GM18519 (cell line): ENCODE measurements around the gene LMBR1.
A peak's percentile ranks its signal among the peaks of the same experiment; 100 is the strongest.
"Not testable (repeated sequence)": the region's sequence is repeated elsewhere in the genome, so short reads cannot be mapped to it uniquely, and the experiment has no call there.

Experiments used
- ATAC-seq: cut with Tn5 transposase; IDR thresholded peaks from one replicate; pipeline ENCODE4 v1.9.1; 2021; ENCODE audit warnings: mild to moderate bottlenecking, moderate library complexity; ENCODE audit not compliant: unreplicated experiment, low FRiP score

Gene LMBR1

DNA sequence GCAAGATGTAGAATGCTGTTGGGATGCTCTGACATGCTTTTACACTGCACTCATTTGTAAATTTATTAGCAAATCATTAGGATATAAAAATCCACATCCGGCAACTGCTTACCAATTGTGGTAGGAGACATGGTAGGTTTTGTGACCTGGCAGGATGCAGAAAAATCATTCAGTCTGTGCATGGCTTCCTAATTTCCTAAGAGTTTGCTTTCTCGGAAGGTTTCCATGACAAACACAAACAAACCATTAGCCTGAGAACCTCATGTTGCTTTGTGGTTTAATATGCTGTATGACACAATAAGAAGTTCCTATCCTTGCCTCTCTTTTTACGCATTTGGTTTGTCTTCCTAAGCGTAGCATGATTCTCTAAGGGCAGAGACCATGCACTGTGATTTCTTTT lies 14.7 kb upstream of the LMBR1 start:
- ATAC-seq = no peak

GRCh38 chr7:156906200-156906649 lies 13.2 kb upstream of the LMBR1 start:
- no peak for ATAC-seq

DNA sequence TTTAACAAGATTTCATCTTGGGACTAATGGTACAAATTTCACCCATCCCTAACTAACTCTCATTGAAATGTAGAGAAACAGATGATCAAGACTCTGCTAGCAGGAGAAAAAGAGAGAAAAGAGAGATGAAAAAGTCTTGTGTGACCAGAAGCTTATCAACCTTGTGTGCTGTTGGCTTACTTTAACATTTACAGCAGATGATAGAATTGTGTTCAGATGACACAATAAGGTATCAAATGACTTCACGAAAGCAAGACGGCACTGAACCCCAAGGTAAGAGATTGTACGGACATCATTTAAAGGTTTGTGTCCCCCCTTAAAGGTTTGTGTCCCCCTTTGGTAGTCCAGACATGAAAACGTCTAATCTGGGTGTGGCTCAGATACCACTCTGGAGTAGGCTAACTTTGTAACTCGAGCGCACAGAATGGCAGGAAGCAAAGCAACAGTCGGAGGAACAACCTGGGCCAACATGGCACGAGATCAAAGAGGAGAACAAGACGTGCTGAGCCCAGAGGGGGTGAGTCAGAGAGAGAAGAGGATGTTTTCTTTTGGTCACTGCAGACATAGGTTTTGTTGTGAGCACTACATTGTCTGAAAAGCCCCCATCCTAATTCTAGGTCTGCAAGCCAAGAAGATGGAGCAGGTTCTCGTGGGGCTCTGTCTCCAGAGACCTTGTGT lies 10.4 kb upstream of the LMBR1 start:
- no peak for ATAC-seq

DNA sequence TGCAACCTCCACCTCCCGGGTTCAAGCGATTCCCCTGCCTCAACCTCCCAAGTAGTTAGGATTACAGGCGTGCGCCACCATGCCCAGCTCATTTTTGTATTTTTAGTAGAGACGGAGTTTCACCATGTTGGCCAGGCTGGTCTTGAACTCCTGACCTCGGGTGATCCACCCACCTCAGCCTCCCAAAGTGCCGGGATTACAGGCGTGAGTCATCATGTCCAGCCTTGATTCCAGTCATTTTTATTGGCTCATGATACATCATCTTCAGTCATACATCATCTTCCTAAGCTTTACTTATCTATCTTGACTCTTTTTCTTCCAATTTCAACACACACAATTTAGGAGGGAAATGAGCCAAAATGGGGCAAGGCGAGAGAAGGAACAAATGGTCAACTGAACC lies 7.1 kb upstream of the LMBR1 start:
- not testable (repeated sequence) for ATAC-seq

DNA sequence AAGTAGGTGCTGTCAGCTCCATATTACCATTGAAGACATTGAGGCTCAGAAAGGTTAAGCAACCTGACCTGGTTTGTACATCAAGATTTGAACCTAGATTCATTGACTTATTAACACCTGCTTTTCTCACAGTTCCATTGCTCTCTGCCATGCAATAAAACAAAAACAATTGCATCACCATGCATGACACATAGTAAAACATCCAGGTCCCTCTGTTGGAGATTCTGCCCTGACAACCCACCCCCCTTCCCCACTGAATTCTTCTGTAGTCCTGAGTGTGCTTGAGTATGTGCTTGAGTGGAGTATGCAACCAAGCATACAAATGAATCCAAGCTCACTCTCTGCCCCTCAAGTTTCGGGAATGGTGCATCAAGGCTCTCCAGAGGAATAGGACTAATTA lies 6.0 kb upstream of the LMBR1 start:
- ATAC-seq = no peak

DNA sequence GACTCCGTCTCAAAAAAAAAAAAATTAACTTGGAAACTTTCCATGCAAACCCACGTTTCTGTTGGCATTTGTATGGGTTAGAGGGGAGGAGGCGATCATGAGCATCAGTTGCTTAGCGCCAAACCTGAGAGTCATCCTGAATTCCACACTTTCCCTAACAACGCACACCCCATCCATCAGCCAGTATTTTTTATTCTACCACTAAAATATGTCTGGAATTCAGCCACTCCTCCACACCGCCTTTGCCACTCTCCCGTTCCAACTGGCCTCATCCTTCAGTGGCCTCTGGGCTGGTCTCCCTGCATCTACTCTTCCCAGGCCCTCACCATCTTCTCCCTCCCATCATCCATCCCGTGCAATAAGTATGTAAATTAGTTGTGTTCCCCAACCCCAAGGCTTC lies 4.7 kb upstream of the LMBR1 start:
- no peak for ATAC-seq

GRCh38 chr7:156896388-156897022 lies 3.5 kb upstream of the LMBR1 start:
- no peak for ATAC-seq

GRCh38 chr7:156895024-156895780 lies 2.2 kb upstream of the LMBR1 start:
- ATAC-seq = no peak

DNA sequence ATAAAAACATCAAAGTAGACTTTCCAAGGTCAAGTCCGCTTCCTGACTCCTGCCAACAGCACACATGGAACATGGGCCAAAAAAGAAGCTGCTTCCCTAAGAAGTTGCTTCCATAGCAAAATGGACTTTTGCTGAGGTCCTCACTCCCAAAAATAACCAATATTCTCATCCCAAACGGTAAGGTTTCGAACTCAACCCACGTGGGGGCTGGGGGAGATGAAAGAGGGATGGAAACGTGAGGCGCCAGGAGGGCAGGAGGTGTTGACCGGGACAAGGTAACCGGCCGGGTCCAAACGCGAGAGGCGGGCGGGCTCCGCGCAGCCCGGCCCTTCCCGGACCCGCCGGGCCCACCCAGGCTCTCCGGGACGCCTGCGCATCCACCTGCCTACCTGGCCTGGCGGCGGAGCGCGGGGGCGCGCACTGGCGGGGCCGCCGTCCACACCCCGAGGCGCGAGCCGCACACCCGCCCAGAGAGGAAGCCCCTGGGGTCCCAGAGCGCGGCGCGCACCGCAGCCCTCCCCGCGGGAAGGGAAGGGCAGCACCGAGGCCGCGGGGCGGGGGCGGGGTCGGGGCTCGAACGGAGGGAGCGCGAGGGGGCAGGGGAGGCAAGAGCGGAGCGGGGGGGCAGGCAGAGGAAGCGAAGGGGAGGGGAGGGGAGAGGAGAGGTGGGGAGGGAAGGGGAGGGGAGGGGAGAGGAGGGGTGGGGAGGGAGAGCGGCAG lies 742 bp downstream of the LMBR1 start:
- peak; percentile 26 for ATAC-seq

GRCh38 chr7:156889746-156890145 lies 3.2 kb downstream of the LMBR1 start:
- no peak for ATAC-seq

GRCh38 chr7:156889089-156889488 lies 3.9 kb downstream of the LMBR1 start:
- no peak for ATAC-seq

DNA sequence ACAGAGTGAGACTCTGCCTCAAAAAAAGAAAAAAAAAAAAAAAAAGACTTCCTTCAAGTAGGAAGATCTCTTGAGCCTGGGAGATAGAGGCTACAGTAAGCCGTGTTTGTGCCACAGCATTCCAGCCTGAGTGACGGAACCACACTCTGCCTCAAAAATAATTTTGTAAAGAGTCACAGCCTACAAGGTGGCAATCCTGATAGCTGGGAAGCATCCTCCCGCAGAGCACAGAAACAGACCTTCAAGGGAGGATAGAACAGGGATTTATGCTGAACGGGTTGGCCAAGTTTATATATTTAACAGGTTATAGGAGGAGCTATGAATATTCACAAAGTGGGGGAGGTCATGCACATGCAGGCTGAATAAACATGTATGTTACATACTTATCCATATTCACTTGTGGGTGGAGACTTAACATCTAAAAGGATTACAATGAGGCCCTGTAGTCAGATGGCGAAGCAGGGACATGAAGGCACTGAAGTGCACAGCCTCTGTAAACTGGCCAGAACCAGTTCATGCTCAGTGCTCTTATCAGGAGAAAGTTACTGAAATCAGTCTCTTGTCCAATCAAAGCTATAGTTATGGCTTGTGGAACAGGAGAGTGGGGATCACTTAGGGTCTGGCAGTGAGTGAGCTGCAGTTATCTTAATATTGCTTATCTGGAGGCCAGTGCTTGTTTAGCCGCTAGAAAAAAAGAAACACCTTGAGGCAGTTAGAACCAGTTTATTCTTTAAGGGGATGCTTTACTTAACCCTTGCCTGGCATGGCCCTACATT lies 6.8 kb downstream of the LMBR1 start:
- ATAC-seq = no peak

GRCh38 chr7:156881679-156882078 lies 11.3 kb downstream of the LMBR1 start:
- ATAC-seq = no peak

GRCh38 chr7:156875766-156876165 lies 17.2 kb downstream of the LMBR1 start:
- no peak for ATAC-seq

DNA sequence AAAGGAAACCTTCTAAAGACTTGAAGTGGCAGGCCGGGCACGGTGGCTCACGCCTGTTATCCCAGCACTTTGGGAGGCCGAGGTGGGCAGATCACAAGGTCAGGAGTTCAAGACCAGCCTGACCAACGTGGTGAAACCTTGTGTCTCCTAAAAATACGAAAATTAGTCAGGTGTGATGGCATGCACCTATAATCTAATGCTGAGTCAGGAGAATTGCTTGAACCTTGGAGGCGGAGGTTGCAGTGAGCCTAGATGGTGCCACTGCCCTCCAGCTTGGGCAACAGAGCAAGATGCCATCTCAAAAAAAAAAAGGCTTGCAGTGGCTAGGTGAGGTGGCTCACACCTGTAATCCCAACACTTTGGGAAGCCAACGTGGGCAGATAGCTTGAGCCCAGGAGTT lies 24.6 kb downstream of the LMBR1 start:
- ATAC-seq = not testable (repeated sequence)

DNA sequence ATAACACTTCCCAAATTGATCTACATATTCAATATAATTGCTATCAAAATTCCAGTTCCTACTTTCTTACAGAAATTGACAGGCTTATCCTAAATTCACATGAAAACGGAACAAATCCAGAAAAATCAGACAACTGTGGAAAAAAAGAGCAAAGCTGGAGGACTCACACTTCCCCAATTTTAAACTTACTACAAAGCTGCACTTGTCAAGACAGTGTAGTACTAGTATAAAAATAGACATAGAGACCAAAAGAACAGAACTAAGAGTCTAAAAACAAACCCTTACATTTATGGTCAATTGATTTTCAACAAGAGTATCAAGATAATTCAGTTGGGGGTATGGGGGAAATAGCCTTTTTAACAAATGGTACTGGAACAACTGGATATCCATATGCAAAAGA lies 27.5 kb downstream of the LMBR1 start:
- ATAC-seq = no peak

GRCh38 chr7:156862022-156862421 lies 31.0 kb downstream of the LMBR1 start:
- not testable (repeated sequence) for ATAC-seq

DNA sequence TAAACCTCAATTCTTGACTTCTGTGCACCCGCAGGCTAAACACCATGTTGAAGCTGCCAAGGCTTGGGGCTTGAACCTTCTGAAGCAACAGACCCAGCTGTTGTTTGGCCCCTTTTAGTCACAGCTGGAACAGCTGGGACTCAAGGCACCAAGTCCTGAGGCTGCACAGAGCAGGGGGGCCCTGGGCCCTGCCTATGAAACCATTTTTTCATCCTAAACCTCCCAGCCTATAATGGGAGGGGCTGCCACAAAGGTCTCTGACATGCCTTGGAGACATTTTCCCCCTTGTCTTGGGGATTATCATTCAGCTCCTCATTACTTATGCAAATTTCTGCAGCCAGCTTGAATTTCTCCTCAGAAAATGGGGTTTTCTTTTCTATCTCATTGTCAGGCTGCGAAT lies 31.8 kb downstream of the LMBR1 start:
- ATAC-seq = no peak

- not testable (repeated sequence) for ATAC-seq
Observed at GRCh38 chr7:156860099-156860498, 32.9 kb downstream of the LMBR1 start.

- no peak for ATAC-seq
Observed at GRCh38 chr7:156858523-156858922, 34.5 kb downstream of the LMBR1 start.
